IPS-18a (cell line): ENCODE measurements around the gene GDF7.
"Not testable (repeated sequence)": the region's sequence is repeated elsewhere in the genome, so short reads cannot be mapped to it uniquely, and the experiment has no call there.

ENCODE experiments used
- H3K27ac ChIP-seq: one replicate; pipeline ENCODE4 v1.5.1; 2013; ENCODE audit warnings: low read length
- H3K27me3 ChIP-seq: one replicate; pipeline ENCODE4 v1.6.1; 2013; ENCODE audit warnings: mild to moderate bottlenecking, low read length; ENCODE audit not compliant: control insufficient read depth, insufficient read depth
- H3K36me3 ChIP-seq: one replicate; pipeline ENCODE4 v1.6.1; 2013; ENCODE audit warnings: low read depth, low read length; ENCODE audit not compliant: control insufficient read depth
- H3K4me1 ChIP-seq: one replicate; pipeline ENCODE4 v1.6.1; 2013; ENCODE audit warnings: low read depth, low read length; ENCODE audit not compliant: control insufficient read depth
- H3K4me3 ChIP-seq: one replicate; pipeline ENCODE4 v1.5.1; 2013; ENCODE audit warnings: low read length
- H3K9ac ChIP-seq: one replicate; pipeline ENCODE4 v1.6.1; 2013; ENCODE audit warnings: mild to moderate bottlenecking, low read length, moderate library complexity
- H3K9me3 ChIP-seq: one replicate; pipeline ENCODE4 v1.6.1; 2013; ENCODE audit warnings: low read depth, low read length; ENCODE audit not compliant: control insufficient read depth

Gene GDF7

DNA sequence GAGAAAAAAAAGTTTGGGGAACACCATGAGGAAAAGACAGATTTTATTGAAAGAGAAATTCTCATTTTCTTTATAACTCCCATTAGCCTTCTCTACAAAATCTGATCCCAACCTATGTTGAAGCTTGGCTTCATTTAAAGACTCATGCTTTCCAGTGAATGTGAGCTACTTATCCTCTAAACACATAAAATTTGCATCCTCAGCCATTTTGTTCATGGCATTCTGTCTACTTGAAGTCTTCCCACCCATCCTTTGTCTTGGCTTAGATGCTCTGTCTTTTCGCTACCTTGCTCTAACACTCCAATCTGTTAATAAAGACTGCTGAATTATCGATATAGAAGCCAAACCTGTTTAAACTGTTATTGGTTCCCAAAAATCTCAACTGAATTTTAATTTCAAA lies 39.3 kb downstream of the GDF7 start:
- no peak overlapping the region for H3K9ac ChIP-seq
- H3K4me3 ChIP-seq, result no peak overlapping the region
- H3K9me3 ChIP-seq, result no peaks in the 10 kb centered on the region
- no peaks in the 10 kb centered on the region for H3K36me3 ChIP-seq
- H3K27me3 ChIP-seq, result no peaks in the 10 kb centered on the region
- H3K4me1 ChIP-seq, result no peaks in the 10 kb centered on the region
- no peak overlapping the region for H3K27ac ChIP-seq

DNA sequence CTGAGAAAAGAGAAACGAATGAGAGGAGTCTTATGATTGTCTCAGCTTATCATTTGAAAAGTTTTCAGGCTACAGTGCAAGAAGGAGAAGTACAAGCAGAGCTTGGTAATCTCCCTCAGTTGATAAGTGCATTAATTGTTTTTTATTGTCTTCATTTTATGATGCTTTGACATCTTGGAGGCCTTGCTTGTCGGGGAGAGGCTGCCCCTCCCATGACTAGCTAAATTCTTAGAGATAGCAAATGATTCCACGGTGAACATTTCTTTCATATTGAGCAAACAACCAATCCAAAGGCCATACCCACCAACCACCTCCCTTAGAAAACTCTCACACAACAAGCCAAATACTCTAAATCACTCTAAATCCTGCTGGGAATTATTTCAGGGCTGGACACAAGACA lies 39.8 kb downstream of the GDF7 start:
- Histone ChIP-seq H3K36me3 (no peaks in the 10 kb centered on the region), H3K27ac (no peak overlapping the region), H3K4me1 (no peaks in the 10 kb centered on the region), H3K9ac (no peak overlapping the region), H3K9me3 (no peaks in the 10 kb centered on the region), H3K27me3 (no peaks in the 10 kb centered on the region), H3K4me3 (no peak overlapping the region)

DNA sequence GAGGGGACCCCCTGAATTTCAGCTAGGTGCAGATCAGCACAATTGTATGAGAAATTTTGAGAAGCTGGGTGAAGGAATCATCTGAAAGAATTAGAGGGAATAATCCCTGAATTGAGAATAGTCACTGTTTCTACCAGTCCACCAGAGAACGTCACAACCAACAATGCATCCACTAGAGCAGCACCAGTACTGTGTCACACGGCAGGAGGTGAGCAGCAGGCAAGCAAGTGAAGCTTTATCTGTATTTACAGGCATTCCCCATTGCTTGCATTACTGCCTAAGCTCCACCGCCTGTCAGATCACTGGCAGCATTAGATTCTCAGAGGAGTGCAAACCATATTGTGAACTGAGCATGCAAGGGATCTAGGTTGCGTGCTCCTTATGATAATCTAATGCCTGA lies 40.7 kb downstream of the GDF7 start:
- no peak overlapping the region for H3K4me3 ChIP-seq
- H3K9ac ChIP-seq, result no peak overlapping the region
- H3K4me1 ChIP-seq, result no peaks in the 10 kb centered on the region
- no peak overlapping the region for H3K27ac ChIP-seq
- H3K27me3 ChIP-seq, result no peaks in the 10 kb centered on the region
- no peaks in the 10 kb centered on the region for H3K36me3 ChIP-seq
- no peaks in the 10 kb centered on the region for H3K9me3 ChIP-seq

DNA sequence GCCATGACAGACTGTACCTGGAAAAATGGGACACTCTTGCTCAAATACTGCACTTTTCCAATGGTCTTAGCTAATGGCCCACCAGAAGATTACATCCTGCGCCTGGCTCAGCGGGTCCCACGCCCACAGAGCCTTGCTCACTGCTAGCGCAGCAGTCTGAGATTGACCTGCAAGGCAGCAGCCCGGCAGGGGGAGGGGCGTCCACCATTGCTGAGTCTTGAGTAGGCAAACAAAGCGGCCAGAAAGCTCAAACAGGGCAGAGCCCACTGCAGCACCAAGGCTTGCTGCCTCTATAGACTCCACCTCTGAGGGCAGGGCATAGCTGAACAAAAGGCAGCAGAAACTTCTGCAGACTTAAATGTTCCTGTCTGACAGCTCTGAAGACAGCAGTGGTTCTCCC lies 44.7 kb downstream of the GDF7 start:
- H3K4me3 ChIP-seq, H3K27me3 ChIP-seq, H3K36me3 ChIP-seq, H3K4me1 ChIP-seq, H3K9me3 ChIP-seq, H3K9ac ChIP-seq, H3K27ac ChIP-seq: not testable (repeated sequence)

DNA sequence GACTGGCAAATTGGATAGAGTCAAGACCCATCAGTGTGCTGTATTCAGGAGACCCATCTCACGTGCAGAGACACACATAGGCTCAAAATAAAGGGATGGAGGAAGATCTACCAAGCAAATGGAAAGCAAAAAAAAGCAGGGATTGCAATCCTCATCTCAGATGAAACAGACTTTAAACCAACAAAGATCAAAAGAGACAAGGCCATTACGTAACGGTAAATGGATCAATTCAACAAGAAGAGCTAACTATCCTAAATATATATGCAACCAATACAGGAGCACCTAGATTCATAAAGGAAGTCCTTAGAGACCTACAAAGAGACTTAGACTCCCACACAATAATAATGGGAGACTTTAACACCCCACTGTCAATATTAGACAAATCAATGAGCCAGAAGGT lies 46.6 kb downstream of the GDF7 start:
- not testable (repeated sequence) for H3K9me3 ChIP-seq, H3K36me3 ChIP-seq, H3K4me3 ChIP-seq, H3K27me3 ChIP-seq, H3K27ac ChIP-seq, H3K9ac ChIP-seq, H3K4me1 ChIP-seq

GRCh38 chr2:20714412-20714811 lies 47.5 kb downstream of the GDF7 start:
- not testable (repeated sequence) for H3K9ac ChIP-seq, H3K27ac ChIP-seq, H3K4me1 ChIP-seq, H3K36me3 ChIP-seq, H3K9me3 ChIP-seq, H3K4me3 ChIP-seq, H3K27me3 ChIP-seq

DNA sequence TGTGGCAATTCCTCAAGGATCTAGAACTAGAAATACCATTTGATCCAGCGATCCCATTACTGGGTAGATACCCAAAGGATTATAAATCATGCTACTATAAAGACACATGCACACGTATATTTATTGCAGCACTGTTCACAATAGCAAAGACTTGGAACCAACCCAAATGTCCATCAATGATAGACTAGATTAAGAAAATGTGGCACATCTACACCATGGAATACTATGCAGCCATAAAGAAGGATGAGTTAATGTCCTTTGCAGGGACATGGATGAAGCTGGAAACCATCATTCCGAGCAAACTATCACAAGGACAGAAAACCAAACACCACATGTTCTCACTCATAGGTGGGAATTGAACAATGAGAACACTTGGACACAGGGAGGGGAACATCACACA lies 49.2 kb downstream of the GDF7 start:
- H3K9ac ChIP-seq, H3K9me3 ChIP-seq, H3K27me3 ChIP-seq, H3K4me3 ChIP-seq, H3K4me1 ChIP-seq, H3K27ac ChIP-seq, H3K36me3 ChIP-seq: not testable (repeated sequence)

DNA sequence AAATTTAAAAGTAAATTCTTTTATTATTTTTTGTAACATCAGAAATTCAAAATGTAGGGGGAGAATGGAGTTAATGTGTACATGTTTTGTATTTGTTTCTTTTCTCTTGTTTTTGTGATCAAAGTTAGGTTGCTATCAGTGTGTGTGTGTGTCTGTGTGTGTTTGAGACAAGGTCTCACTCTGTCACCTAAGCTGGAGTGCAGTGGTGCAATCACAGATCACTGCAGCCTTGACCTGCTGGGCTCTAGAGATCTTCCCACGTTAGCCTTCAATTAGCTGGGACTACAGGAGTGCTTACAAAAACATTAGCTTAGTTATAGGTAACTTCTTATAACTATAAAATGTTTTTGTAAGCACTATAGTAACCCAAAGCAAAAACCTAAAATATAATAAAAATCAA lies 50.7 kb downstream of the GDF7 start:
- H3K36me3 ChIP-seq, result no peaks in the 10 kb centered on the region
- H3K4me1 ChIP-seq, result no peaks in the 10 kb centered on the region
- no peak overlapping the region for H3K27ac ChIP-seq
- no peaks in the 10 kb centered on the region for H3K27me3 ChIP-seq
- no peak overlapping the region for H3K4me3 ChIP-seq
- no peaks in the 10 kb centered on the region for H3K9me3 ChIP-seq
- no peak overlapping the region for H3K9ac ChIP-seq

GRCh38 chr2:20722592-20723240 lies 55.8 kb downstream of the GDF7 start:
- no peaks in the 10 kb centered on the region for H3K27me3 ChIP-seq
- no peak overlapping the region for H3K27ac ChIP-seq
- no peaks in the 10 kb centered on the region for H3K9me3 ChIP-seq
- no peak overlapping the region for H3K4me3 ChIP-seq
- no peak overlapping the region for H3K9ac ChIP-seq
- no peaks in the 10 kb centered on the region for H3K4me1 ChIP-seq
- H3K36me3 ChIP-seq, result no peaks in the 10 kb centered on the region

DNA sequence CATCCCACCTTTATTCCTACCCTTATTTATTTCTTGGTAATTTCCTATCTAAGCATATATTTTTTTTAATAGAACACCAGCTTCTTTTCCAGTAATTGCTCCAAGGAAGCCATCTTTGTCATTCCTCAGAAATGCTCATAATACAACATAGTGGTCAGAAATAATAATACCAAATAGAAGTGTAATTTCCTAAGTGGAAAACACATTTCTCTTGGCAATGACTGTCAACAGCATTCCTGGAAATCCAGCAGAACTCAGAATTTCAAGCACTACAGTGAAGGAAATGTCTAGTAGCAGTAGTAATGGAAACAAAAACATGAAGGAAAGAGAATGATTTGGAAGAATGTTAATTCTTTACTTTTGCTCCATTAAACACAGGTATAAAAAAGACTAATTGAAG lies 56.6 kb downstream of the GDF7 start:
- Histone ChIP-seq H3K27ac (no peak overlapping the region), H3K9me3 (no peaks in the 10 kb centered on the region), H3K4me1 (no peaks in the 10 kb centered on the region), H3K27me3 (no peaks in the 10 kb centered on the region), H3K9ac (no peak overlapping the region), H3K4me3 (no peak overlapping the region), H3K36me3 (no peaks in the 10 kb centered on the region)

DNA sequence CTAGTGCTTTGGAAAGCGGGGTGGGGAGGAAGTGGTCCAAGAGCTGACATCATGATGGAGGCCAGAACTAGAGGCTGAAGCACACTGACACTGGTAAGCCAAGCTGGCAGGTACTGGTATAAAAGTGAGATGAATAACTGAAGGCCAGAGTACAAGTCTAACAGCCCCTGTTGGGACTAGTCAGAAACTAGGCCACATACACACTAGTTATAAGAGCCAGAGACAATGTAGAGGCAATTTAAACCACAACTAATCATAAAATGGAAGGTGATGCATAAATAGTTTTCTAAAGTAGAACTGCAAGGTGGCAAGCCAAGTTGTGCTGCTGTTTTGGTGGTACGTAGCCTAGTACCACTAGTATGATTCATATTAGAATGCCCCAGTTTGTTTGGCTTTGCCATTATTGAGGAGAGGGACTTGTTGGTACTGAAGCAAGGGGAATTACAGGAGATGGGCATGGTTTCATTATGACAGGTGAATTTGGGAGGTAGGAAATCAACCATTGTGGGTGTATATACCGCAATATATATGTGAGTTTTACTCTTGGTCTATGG lies 57.6 kb downstream of the GDF7 start:
- Histone ChIP-seq H3K9me3 (no peaks in the 10 kb centered on the region), H3K4me3 (no peak overlapping the region), H3K27ac (no peak overlapping the region), H3K36me3 (no peaks in the 10 kb centered on the region), H3K4me1 (no peaks in the 10 kb centered on the region), H3K9ac (no peak overlapping the region), H3K27me3 (no peaks in the 10 kb centered on the region)

DNA sequence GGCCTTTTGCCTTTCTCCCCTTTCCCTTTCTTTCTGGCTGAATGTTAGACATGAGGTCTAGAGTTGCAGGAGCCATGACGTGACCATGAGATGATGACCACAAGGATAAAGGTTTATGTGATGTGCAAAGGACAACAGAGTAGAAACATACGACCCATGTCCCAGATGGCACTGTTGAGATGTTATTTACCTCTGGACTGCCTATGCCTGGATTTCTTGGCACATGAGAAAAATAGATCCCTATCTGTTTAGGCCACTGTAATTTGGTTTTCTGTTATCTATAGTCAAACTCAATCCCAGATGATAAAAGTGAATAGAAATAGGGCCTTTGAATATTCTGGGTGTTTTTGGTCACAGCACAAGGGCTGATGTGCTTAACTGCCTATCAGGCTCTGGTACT lies 58.8 kb downstream of the GDF7 start:
- Histone ChIP-seq H3K4me3 (no peak overlapping the region), H3K9me3 (no peaks in the 10 kb centered on the region), H3K4me1 (no peaks in the 10 kb centered on the region), H3K27ac (no peak overlapping the region), H3K27me3 (no peaks in the 10 kb centered on the region), H3K9ac (no peak overlapping the region), H3K36me3 (no peaks in the 10 kb centered on the region)
